Neutrophil (primary cell): ENCODE results near the gene P4HA1.

ENCODE experiments used
- H3K27ac ChIP-seq: fragments of 200-600 bp; sonication (generic); 2 replicates; pipeline ENCODE4 v1.5.1; 2016; ENCODE audit warnings: mild to moderate bottlenecking, moderate library complexity
- H3K27me3 ChIP-seq: fragments of 200-600 bp; sonication (generic); 2 replicates; pipeline ENCODE4 v1.6.0; 2016; ENCODE audit warnings: mild to moderate bottlenecking
- H3K36me3 ChIP-seq: fragments of 200-600 bp; sonication (generic); 2 replicates; pipeline ENCODE4 v1.5.1; 2017
- H3K4me1 ChIP-seq, 2 experiments: fragments of 200-600 bp in 1 of 2; sonication (generic) in 1 of 2; 1 replicate in 1 of 2; 2 replicates in 1 of 2; pipeline versions ENCODE4 v1.5.1 to v1.6.1; 2013 to 2016; ENCODE audit warnings: low read depth in 1 of 2, low read length in 1 of 2, mild to moderate bottlenecking in 1 of 2, moderate library complexity in 1 of 2; ENCODE audit not compliant: control insufficient read depth in 1 of 2, insufficient read depth in 1 of 2
- H3K4me3 ChIP-seq, 2 experiments: fragments of 200-600 bp in 1 of 2; sonication (generic) in 1 of 2; 1 replicate in 1 of 2; 2 replicates in 1 of 2; pipeline ENCODE4 v1.5.1; 2013 to 2016; ENCODE audit warnings: low read depth in 1 of 2, low read length in 1 of 2, mild to moderate bottlenecking in 1 of 2, moderate library complexity in 1 of 2
- H3K9me3 ChIP-seq: fragments of 200-600 bp; sonication (generic); 2 replicates; pipeline ENCODE4 v1.5.1; 2016
- CTCF ChIP-seq: fragments of 200-600 bp; sonication (generic); IDR thresholded peaks from 2 replicates; pipeline ENCODE4 v1.5.1; 2016; ENCODE audit warnings: antibody characterized with exemption

Gene P4HA1

DNA sequence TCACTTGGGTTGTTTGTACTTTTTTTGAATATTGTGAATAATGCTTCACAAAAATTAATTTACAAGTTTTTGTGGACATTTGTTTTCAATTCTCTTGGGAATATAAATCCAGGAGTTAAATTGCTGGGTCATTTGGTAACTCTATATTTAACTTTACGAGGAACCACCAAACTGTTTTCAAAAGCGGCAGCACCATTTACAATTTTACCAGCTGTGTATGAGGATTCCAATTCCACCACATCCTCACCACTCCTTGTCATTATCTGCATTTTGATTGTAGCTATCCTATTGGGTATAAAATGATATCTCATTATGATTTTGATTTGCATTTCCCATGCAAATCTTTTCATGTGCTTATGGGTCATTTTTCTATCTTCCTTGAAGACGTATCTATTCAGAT lies 9.6 kb upstream of the P4HA1 start:
- Histone ChIP-seq H3K27me3 (no peaks in the 10 kb centered on the region), H3K4me3 (no peak overlapping the region), H3K27ac (no peak overlapping the region), H3K4me1 (peaks cover 7 to 11% of the 10 kb centered on the region in 2 experiments), H3K9me3 (no peaks in the 10 kb centered on the region), H3K36me3 (no peaks in the 10 kb centered on the region)
- TF ChIP-seq CTCF, result no peak

DNA sequence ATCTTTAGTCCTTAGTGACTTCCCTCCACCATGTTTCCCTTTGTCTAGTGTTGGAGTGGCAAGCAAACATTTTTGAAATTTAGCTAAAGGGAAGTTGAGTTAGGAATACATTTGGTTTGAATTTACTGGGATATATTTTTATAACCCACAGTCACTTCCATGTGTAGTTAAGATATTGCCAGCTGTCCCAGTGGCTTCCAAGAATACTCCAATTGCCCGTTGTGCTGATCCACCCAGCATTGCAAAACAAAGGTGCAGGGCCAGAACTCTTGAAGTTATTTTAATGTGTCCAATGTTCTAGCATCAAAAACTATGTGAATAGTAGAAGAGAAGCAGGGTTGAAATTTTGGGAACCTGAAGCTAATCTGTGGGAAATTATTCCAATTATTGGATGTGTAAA lies 2.5 kb upstream of the P4HA1 start:
- no peak for TF ChIP-seq CTCF
- Histone ChIP-seq H3K27ac (no peak overlapping the region), H3K27me3 (no peaks in the 10 kb centered on the region)

GRCh38 chr10:73097305-73097670 lies 622 bp upstream of the P4HA1 start:
- Histone ChIP-seq H3K9me3 (no peaks in the 10 kb centered on the region), H3K4me1 (peaks cover 15 to 29% of the 10 kb centered on the region in 2 experiments), H3K27me3 (no peaks in the 10 kb centered on the region), H3K27ac (peak overlapping the region; percentile 87), H3K4me3 (peak overlapping the region; percentile 72 to 75), H3K36me3 (peaks cover 4% of the 10 kb centered on the region)
- no peak for TF ChIP-seq CTCF

More for the DNA sequence above, 2.5 kb upstream of the P4HA1 start:
- Histone ChIP-seq H3K4me1 (peaks cover 15 to 25% of the 10 kb centered on the region in 2 experiments), H3K4me3 (no peak overlapping the region), H3K36me3 (peaks cover 4% of the 10 kb centered on the region), H3K9me3 (no peaks in the 10 kb centered on the region)

- no peaks in the 10 kb centered on the region for H3K27me3 ChIP-seq
- no peaks in the 10 kb centered on the region for H3K9me3 ChIP-seq
- H3K27ac ChIP-seq, result peak overlapping the region; percentile 87
- H3K36me3 ChIP-seq, result peaks cover 4% of the 10 kb centered on the region
- peaks cover 15 to 29% of the 10 kb centered on the region in 2 experiments for H3K4me1 ChIP-seq
- H3K4me3 ChIP-seq, result peak overlapping the region; percentile 72 to 75
- TF ChIP-seq CTCF, result no peak
Observed at GRCh38 chr10:73096041-73096448, 621 bp downstream of the P4HA1 start.

- Histone ChIP-seq H3K27me3 (no peaks in the 10 kb centered on the region), H3K27ac (peak overlapping the region; percentile 87), H3K9me3 (no peaks in the 10 kb centered on the region), H3K4me3 (peak overlapping the region; percentile 72 to 75), H3K4me1 (peaks cover 15 to 29% of the 10 kb centered on the region in 2 experiments), H3K36me3 (peaks cover 4% of the 10 kb centered on the region)
- TF ChIP-seq CTCF, result no peak
Observed at GRCh38 chr10:73095481-73096021, 1.1 kb downstream of the P4HA1 start.
